ENCODE results near the gene AMTN.
"Not testable (repeated sequence)": the region's sequence is repeated elsewhere in the genome, so short reads cannot be mapped to it uniquely, and the experiment has no call there.

Gene AMTN

GRCh38 chr4:70518269-70518668 lies at the start of gene AMTN:
AMTN (plus strand) TSS chr4:70518569; CDS start chr4:70518778, 209 bp downstream.
- H3K36me3 ChIP-seq (ENCODE audit: control insufficient read depth, low read depth, low read length): no peaks in the 10 kb centered on the region
- H3K27me3 ChIP-seq (ENCODE audit: control insufficient read depth, insufficient read depth, low read length): no peaks in the 10 kb centered on the region
- no peaks in the 10 kb centered on the region for H3K9me3 ChIP-seq (ENCODE audit: control insufficient read depth, low read depth, low read length)
- no peak within 1 kb of the TSS for H3K9ac ChIP-seq (ENCODE audit: low read length)
- no peak within 1 kb of the TSS for H3K4me3 ChIP-seq (ENCODE audit: low read length)
- no peak within 1 kb of the TSS for H3K27ac ChIP-seq (ENCODE audit: low read length)
- no peaks in the 10 kb centered on the region for H3K4me1 ChIP-seq (ENCODE audit: control insufficient read depth, low read depth, low read length)

DNA sequence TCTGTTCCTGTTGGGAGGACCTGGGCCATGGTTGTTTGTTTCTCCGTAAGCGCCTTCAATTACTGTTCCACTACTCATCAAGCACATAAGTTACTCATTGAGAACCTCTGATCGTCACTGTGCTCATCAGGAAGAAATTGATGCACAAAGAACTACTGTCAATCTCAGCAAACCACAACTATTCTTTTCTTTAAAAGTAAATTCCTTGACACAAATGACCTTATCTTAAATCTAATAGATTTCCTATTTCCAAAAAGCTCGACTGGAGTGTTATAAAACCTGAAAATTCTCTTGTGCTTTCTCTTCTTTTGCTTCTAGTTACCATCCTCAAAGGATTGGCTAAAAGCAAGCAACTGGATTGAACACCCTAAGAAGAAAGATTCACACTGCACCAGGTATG lies 46.5 kb upstream of the AMTN start, which contains the start of gene MUC7:
MUC7 (plus strand) TSS at position 301 of the 400 bp plus-strand sequence. CDS start 1,825 bp downstream, outside the sequence.
- Histone ChIP-seq H3K9me3 (ENCODE audit: control insufficient read depth, low read depth, low read length) (no peaks in the 10 kb centered on the region), H3K27ac (ENCODE audit: low read length) (no peak within 1 kb of the TSS), H3K9ac (ENCODE audit: low read length) (no peak within 1 kb of the TSS)

GRCh38 chr4:70473679-70474078 lies 44.7 kb upstream of the AMTN start:
- H3K4me3 ChIP-seq (ENCODE audit: low read length): no peak overlapping the region
- H3K27ac ChIP-seq (ENCODE audit: low read length): no peak overlapping the region

More for the DNA sequence above, 46.5 kb upstream of the AMTN start, which contains the start of gene MUC7:
- Histone ChIP-seq H3K4me1 (ENCODE audit: control insufficient read depth, low read depth, low read length) (no peaks in the 10 kb centered on the region), H3K36me3 (ENCODE audit: control insufficient read depth, low read depth, low read length) (no peaks in the 10 kb centered on the region), H3K4me3 (ENCODE audit: low read length) (no peak within 1 kb of the TSS), H3K27me3 (ENCODE audit: control insufficient read depth, insufficient read depth, low read length) (no peaks in the 10 kb centered on the region)

DNA sequence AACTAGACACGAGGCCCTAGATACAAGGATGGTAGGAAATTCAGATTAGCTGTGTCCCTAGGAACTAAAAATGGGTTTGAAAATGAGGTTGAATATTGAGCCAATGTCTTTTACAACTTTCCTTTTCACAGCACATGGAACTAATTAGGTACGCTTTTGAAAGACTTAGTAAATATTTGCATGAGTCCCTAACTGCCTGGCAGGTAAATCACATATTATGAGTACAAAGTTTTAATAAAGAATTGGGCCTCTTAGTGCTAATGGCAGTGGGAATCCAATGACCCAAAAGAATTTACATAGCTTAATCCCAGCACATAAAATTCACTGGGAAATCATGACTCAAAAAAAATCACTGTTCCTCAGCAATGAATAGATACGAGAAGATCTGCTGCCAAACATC lies 29.6 kb upstream of the AMTN start:
- Histone ChIP-seq H3K9ac (ENCODE audit: low read length) (no peak overlapping the region), H3K36me3 (ENCODE audit: control insufficient read depth, low read depth, low read length) (no peaks in the 10 kb centered on the region), H3K27ac (ENCODE audit: low read length) (no peak overlapping the region), H3K27me3 (ENCODE audit: control insufficient read depth, insufficient read depth, low read length) (no peaks in the 10 kb centered on the region), H3K9me3 (ENCODE audit: control insufficient read depth, low read depth, low read length) (no peaks in the 10 kb centered on the region), H3K4me3 (ENCODE audit: low read length) (no peak overlapping the region), H3K4me1 (ENCODE audit: control insufficient read depth, low read depth, low read length) (no peaks in the 10 kb centered on the region)

More at GRCh38 chr4:70473679-70474078, 44.7 kb upstream of the AMTN start:
- Histone ChIP-seq H3K9ac (ENCODE audit: low read length) (no peak overlapping the region), H3K4me1 (ENCODE audit: control insufficient read depth, low read depth, low read length) (no peaks in the 10 kb centered on the region), H3K9me3 (ENCODE audit: control insufficient read depth, low read depth, low read length) (no peaks in the 10 kb centered on the region), H3K27me3 (ENCODE audit: control insufficient read depth, insufficient read depth, low read length) (no peaks in the 10 kb centered on the region), H3K36me3 (ENCODE audit: control insufficient read depth, low read depth, low read length) (no peaks in the 10 kb centered on the region)

- Histone ChIP-seq H3K9ac (ENCODE audit: low read length) (no peak overlapping the region), H3K27me3 (ENCODE audit: control insufficient read depth, insufficient read depth, low read length) (no peaks in the 10 kb centered on the region), H3K27ac (ENCODE audit: low read length) (no peak overlapping the region), H3K36me3 (ENCODE audit: control insufficient read depth, low read depth, low read length) (no peaks in the 10 kb centered on the region), H3K9me3 (ENCODE audit: control insufficient read depth, low read depth, low read length) (no peaks in the 10 kb centered on the region), H3K4me3 (ENCODE audit: low read length) (no peak overlapping the region), H3K4me1 (ENCODE audit: control insufficient read depth, low read depth, low read length) (no peaks in the 10 kb centered on the region)
Measured at GRCh38 chr4:70496231-70496630, 22.1 kb upstream of the AMTN start.

- not testable (repeated sequence) for H3K9me3 ChIP-seq (ENCODE audit: control insufficient read depth, low read depth, low read length); H3K9ac ChIP-seq (ENCODE audit: low read length); H3K27me3 ChIP-seq (ENCODE audit: control insufficient read depth, insufficient read depth, low read length); H3K4me1 ChIP-seq (ENCODE audit: control insufficient read depth, low read depth, low read length); H3K36me3 ChIP-seq (ENCODE audit: control insufficient read depth, low read depth, low read length); H3K4me3 ChIP-seq (ENCODE audit: low read length); H3K27ac ChIP-seq (ENCODE audit: low read length)
Measured at GRCh38 chr4:70501838-70502237, 16.5 kb upstream of the AMTN start.

GRCh38 chr4:70504733-70505132 lies 13.6 kb upstream of the AMTN start:
- Histone ChIP-seq H3K4me3 (ENCODE audit: low read length) (no peak overlapping the region), H3K4me1 (ENCODE audit: control insufficient read depth, low read depth, low read length) (no peaks in the 10 kb centered on the region), H3K36me3 (ENCODE audit: control insufficient read depth, low read depth, low read length) (no peaks in the 10 kb centered on the region), H3K9ac (ENCODE audit: low read length) (no peak overlapping the region), H3K9me3 (ENCODE audit: control insufficient read depth, low read depth, low read length) (no peaks in the 10 kb centered on the region), H3K27me3 (ENCODE audit: control insufficient read depth, insufficient read depth, low read length) (no peaks in the 10 kb centered on the region), H3K27ac (ENCODE audit: low read length) (no peak overlapping the region)

DNA sequence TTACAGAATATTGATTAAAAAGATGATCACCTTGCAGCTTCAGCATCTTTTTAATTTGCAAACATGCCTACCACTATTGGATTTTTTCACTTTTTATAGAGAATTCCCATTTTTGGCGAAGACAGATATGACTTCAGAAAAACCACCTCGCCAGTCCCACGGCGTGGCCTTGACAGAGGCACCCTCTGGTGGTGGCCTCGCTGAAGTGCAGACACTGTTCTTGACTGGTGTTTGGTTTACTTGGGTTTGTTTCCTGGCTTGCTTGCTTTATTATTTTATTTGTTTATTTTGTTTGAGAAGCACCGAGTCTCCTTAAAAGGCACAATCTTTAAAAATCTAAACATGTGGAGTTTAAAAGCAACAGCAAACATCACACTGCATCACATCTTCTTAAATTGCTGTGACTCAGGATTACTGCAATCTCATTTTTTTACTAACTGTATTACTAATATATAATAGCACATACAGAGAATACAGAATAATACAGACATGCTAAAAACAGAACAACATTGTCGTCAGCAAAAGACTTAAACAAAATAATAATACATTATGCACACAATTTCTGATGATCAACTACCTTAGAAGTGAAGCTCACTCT lies 13.1 kb upstream of the AMTN start:
- Histone ChIP-seq H3K36me3 (ENCODE audit: control insufficient read depth, low read depth, low read length) (no peaks in the 10 kb centered on the region), H3K9me3 (ENCODE audit: control insufficient read depth, low read depth, low read length) (no peaks in the 10 kb centered on the region), H3K9ac (ENCODE audit: low read length) (no peak overlapping the region)

DNA sequence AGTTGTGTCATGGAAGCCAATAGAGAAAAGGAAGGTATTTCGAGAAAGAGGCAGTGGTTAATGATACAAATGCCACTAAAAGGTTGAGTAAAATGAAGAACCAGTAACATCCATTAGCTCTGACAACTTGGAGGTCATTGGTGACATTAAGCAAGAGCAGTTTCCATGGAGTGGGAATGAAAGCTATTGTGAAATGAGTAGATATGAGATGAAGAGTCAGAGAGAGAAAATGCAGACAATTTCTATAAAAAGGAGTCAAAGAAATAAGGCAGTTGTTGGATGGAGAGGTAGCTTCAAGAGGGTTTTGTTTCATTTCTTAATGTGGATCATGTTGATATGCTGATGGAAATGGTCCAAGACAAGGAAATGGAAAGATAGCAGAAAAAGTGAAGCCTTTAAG lies 9.6 kb upstream of the AMTN start:
- H3K27ac ChIP-seq (ENCODE audit: low read length): no peak overlapping the region
- H3K36me3 ChIP-seq (ENCODE audit: control insufficient read depth, low read depth, low read length): no peaks in the 10 kb centered on the region
- H3K9ac ChIP-seq (ENCODE audit: low read length): no peak overlapping the region
- H3K4me3 ChIP-seq (ENCODE audit: low read length): no peak overlapping the region
- no peaks in the 10 kb centered on the region for H3K27me3 ChIP-seq (ENCODE audit: control insufficient read depth, insufficient read depth, low read length)
- no peaks in the 10 kb centered on the region for H3K4me1 ChIP-seq (ENCODE audit: control insufficient read depth, low read depth, low read length)
- no peaks in the 10 kb centered on the region for H3K9me3 ChIP-seq (ENCODE audit: control insufficient read depth, low read depth, low read length)

More for the DNA sequence above, 13.1 kb upstream of the AMTN start:
- Histone ChIP-seq H3K4me3 (ENCODE audit: low read length) (no peak overlapping the region), H3K4me1 (ENCODE audit: control insufficient read depth, low read depth, low read length) (no peaks in the 10 kb centered on the region), H3K27me3 (ENCODE audit: control insufficient read depth, insufficient read depth, low read length) (no peaks in the 10 kb centered on the region), H3K27ac (ENCODE audit: low read length) (no peak overlapping the region)

- H3K4me3 ChIP-seq (ENCODE audit: low read length): no peak overlapping the region
- H3K27me3 ChIP-seq (ENCODE audit: control insufficient read depth, insufficient read depth, low read length): no peaks in the 10 kb centered on the region
Measured at GRCh38 chr4:70511365-70511764, 7.0 kb upstream of the AMTN start.

GRCh38 chr4:70515367-70516250 lies 2.8 kb upstream of the AMTN start:
- Histone ChIP-seq H3K4me3 (ENCODE audit: low read length) (no peak overlapping the region), H3K9me3 (ENCODE audit: control insufficient read depth, low read depth, low read length) (no peaks in the 10 kb centered on the region), H3K27ac (ENCODE audit: low read length) (no peak overlapping the region), H3K27me3 (ENCODE audit: control insufficient read depth, insufficient read depth, low read length) (no peaks in the 10 kb centered on the region), H3K36me3 (ENCODE audit: control insufficient read depth, low read depth, low read length) (no peaks in the 10 kb centered on the region), H3K4me1 (ENCODE audit: control insufficient read depth, low read depth, low read length) (no peaks in the 10 kb centered on the region), H3K9ac (ENCODE audit: low read length) (no peak overlapping the region)

More at GRCh38 chr4:70511365-70511764, 7.0 kb upstream of the AMTN start:
- no peaks in the 10 kb centered on the region for H3K36me3 ChIP-seq (ENCODE audit: control insufficient read depth, low read depth, low read length)
- no peaks in the 10 kb centered on the region for H3K4me1 ChIP-seq (ENCODE audit: control insufficient read depth, low read depth, low read length)
- H3K9me3 ChIP-seq (ENCODE audit: control insufficient read depth, low read depth, low read length): no peaks in the 10 kb centered on the region
- no peak overlapping the region for H3K27ac ChIP-seq (ENCODE audit: low read length)
- H3K9ac ChIP-seq (ENCODE audit: low read length): no peak overlapping the region
